PC-3 (cell line): Measurements from ENCODE around the gene MRPL24. TPM values are rescaled to one million over a fixed set of nuclear protein-coding genes. Genes with fewer than 3 reads are reported as not detected.

Experiments used
- ATAC-seq: fragments of 200-7000 bp; cut with Tn5 transposase; 2 replicates; pipeline ENCODE4 v1.9.1; 2020; ENCODE audit warnings: mild to moderate bottlenecking, moderate library complexity
- BruUV-seq: library from RNA; stranded (reverse); fragments of 400-500 nt; replicated peaks from 2 replicates; lab custom pipeline; 2021; lab: Mats Ljungman, UMichigan
- CTCF ChIA-PET: fragments of 300-600 bp; sonication (Branson Sonifier 250); formaldehyde crosslinking; loops from one replicate; lab custom pipeline; 2022; ENCODE audit warnings: antibody characterized with exemption; lab: Charles Lee
- POLR2A ChIA-PET: fragments of 300-600 bp; sonication (Branson Sonifier 250); formaldehyde crosslinking; loops from one replicate; lab custom pipeline; 2022; ENCODE audit warnings: antibody characterized with exemption; ENCODE audit not compliant: unreplicated experiment; lab: Charles Lee
- DNase-seq: peaks from one replicate; pipeline ENCODE4 v3.0.0-alpha.2; 2015
- H2AFZ ChIP-seq: fragments of 300-600 bp; sonication (generic); 2 replicates; pipeline ENCODE4 v1.6.0; 2016; ENCODE audit warnings: antibody characterized with exemption, low read length
- H3F3A ChIP-seq: fragments of 300-600 bp; sonication (generic); one replicate; pipeline ENCODE4 v1.6.0; 2017; ENCODE audit warnings: antibody characterized with exemption, low read length, control low read depth, mild to moderate bottlenecking; ENCODE audit not compliant: unreplicated experiment
- H3K27ac ChIP-seq: fragments of 300-600 bp; sonication (generic); 2 replicates; pipeline ENCODE4 v1.5.1; 2016; ENCODE audit warnings: mild to moderate bottlenecking, low read length
- H3K27me3 ChIP-seq: fragments of 300-600 bp; sonication (generic); 2 replicates; pipeline ENCODE4 v1.6.1; 2016; ENCODE audit warnings: low read length, mixed read lengths
- H3K36me3 ChIP-seq: fragments of 300-600 bp; sonication (generic); 2 replicates; pipeline ENCODE4 v1.6.1; 2016; ENCODE audit warnings: low read depth, mixed run types, low read length, mixed read lengths
- H3K4me1 ChIP-seq: fragments of 300-600 bp; sonication (generic); 2 replicates; pipeline ENCODE4 v1.5.1; 2016; ENCODE audit warnings: low read length; ENCODE audit not compliant: insufficient read depth
- H3K4me2 ChIP-seq: fragments of 300-600 bp; sonication (generic); 2 replicates; pipeline ENCODE4 v1.6.0; 2016; ENCODE audit warnings: low read length
- H3K4me3 ChIP-seq: fragments of 300-600 bp; sonication (generic); 2 replicates; pipeline ENCODE4 v1.5.1; 2016; ENCODE audit warnings: mild to moderate bottlenecking, low read length, mixed read lengths
- H3K79me2 ChIP-seq: fragments of 300-600 bp; sonication (generic); 2 replicates; pipeline ENCODE4 v1.6.1; 2017; ENCODE audit warnings: low read length, mixed read lengths
- H3K9ac ChIP-seq: fragments of 300-600 bp; sonication (generic); 2 replicates; pipeline ENCODE4 v1.6.0; 2016; ENCODE audit warnings: mild to moderate bottlenecking, low read length
- H3K9me2 ChIP-seq: fragments of 300-600 bp; sonication (generic); replicated peaks from 2 replicates; pipeline ENCODE4 v1.6.1; 2016; ENCODE audit warnings: mixed run types, low read length, mixed read lengths
- H3K9me3 ChIP-seq: fragments of 300-600 bp; sonication (generic); 2 replicates; pipeline ENCODE4 v1.6.1; 2016; ENCODE audit warnings: low read length, mixed read lengths
- H4K20me1 ChIP-seq: fragments of 300-600 bp; sonication (generic); 2 replicates; pipeline ENCODE4 v1.6.1; 2016; ENCODE audit warnings: low read length, mixed read lengths
- CTCF ChIP-seq: fragments of 300-600 bp; sonication (generic); conservative IDR thresholded peaks from 2 replicates; pipeline ENCODE4 v1.5.1; 2017; ENCODE audit warnings: antibody characterized with exemption, low read depth, mild to moderate bottlenecking, low read length
- EZH2 ChIP-seq: fragments of 300-600 bp; sonication (generic); IDR thresholded peaks from one replicate; pipeline ENCODE4 v1.6.1; 2017; ENCODE audit warnings: antibody characterized with exemption, mild to moderate bottlenecking, low read length; ENCODE audit not compliant: unreplicated experiment
- EZH2phosphoT487 ChIP-seq: fragments of 300-600 bp; sonication (generic); IDR thresholded peaks from 2 replicates; pipeline ENCODE4 v1.6.1; 2018; ENCODE audit warnings: mild to moderate bottlenecking, antibody characterized with exemption, low read length, borderline replicate concordance
- intact Hi-C: fragments of 100-400 bp; cut with micrococcal nuclease; formaldehyde crosslinking; loops from 2 replicates; pipeline ENCODE4 v1.9.0; 2023
- total RNA-seq: library from RNA; depleted of rRNA; stranded (reverse); fragments of >200 nt; gene quantifications from 2 replicates; pipeline ENCODE4 v1.2.3, GENCODE V29; 2014

Gene MRPL24
- total RNA-seq, 1 experiment from 2014 or later = 275 TPM

- no TSS peak for BruUV-seq
- no peak for ATAC-seq
- peaks cover 23% of the 10 kb centered on the region for H3F3A ChIP-seq
- no peak overlapping the region for H3K4me3 ChIP-seq
- no peaks in the 10 kb centered on the region for H3K9me2 ChIP-seq
- intact Hi-C loops = no loop called here
- POLR2A ChIA-PET = interaction anchor here (0.6 to 0.7 kb wide), 2 partner anchors 16 to 57 kb away, joined by 3 to 5 read pairs; no protein-coding TSS in a partner anchor
- no peak overlapping the region for H2AFZ ChIP-seq
- H3K4me2 ChIP-seq = no peak overlapping the region
- H3K79me2 ChIP-seq = peaks cover 56% of the 10 kb centered on the region
- no peak for DNase-seq
- H3K4me1 ChIP-seq = peaks cover 32% of the 10 kb centered on the region
- no peaks in the 10 kb centered on the region for H3K27me3 ChIP-seq
- no peaks in the 10 kb centered on the region for H3K9me3 ChIP-seq
- TF ChIP-seq EZH2phosphoT487 = no peak
- no peak for TF ChIP-seq EZH2
- TF ChIP-seq CTCF = no peak
- H3K9ac ChIP-seq = no peak overlapping the region
- peak overlapping the region; percentile 48 for H3K27ac ChIP-seq
- H4K20me1 ChIP-seq = 0 out of 2 replicates have a peak, but pooled peaks cover 5% of the 10 kb centered on the region
- CTCF ChIA-PET = no interaction called here
- H3K36me3 ChIP-seq = peaks cover 46% of the 10 kb centered on the region
These were observed 1.1 kb upstream of the MRPL24 start for GRCh38 chr1:156742017-156742416.

GRCh38 chr1:156741481-156741983 is 644 bp upstream of the MRPL24 start:
- no peak for DNase-seq
- peak overlapping the region; percentile 16; the same call in 1 of the 2 replicates for H3K4me3 ChIP-seq
- H3K79me2 ChIP-seq = peaks cover 51% of the 10 kb centered on the region
- BruUV-seq = TSS peak; percentile 80
- no peaks in the 10 kb centered on the region for H3K27me3 ChIP-seq
- ATAC-seq = no peak
- CTCF ChIA-PET = interaction anchor here (0.6 to 1.6 kb wide), 6 partner anchors 13 to 118 kb away, joined by 3 to 11 read pairs (median 6); partner anchors contain the start of genes ISG20L2, METTL25B and PRCC
- 0 out of 2 replicates have a peak, but pooled peaks cover 5% of the 10 kb centered on the region for H4K20me1 ChIP-seq
- peaks cover 28% of the 10 kb centered on the region for H3K4me1 ChIP-seq
- peak overlapping the region; percentile 45 for H3K4me2 ChIP-seq
- H3K36me3 ChIP-seq = peaks cover 46% of the 10 kb centered on the region
- H3K27ac ChIP-seq = peak overlapping the region; percentile 48
- H3K9ac ChIP-seq = peak overlapping the region; percentile 10
- H3K9me3 ChIP-seq = no peaks in the 10 kb centered on the region
- POLR2A ChIA-PET = interaction anchor here (0.6 to 1.7 kb wide), 10 partner anchors 10 to 141 kb away, joined by 3 to 28 read pairs (median 5); partner anchors contain the start of genes HDGF, ISG20L2, METTL25B and PRCC
- intact Hi-C loops = loop anchor here (1.0 kb wide), 2 partner anchors 13 to 26 kb away; partner anchors contain the start of genes ISG20L2, METTL25B and PRCC
- H3K9me2 ChIP-seq = no peaks in the 10 kb centered on the region
- peaks cover 23% of the 10 kb centered on the region for H3F3A ChIP-seq
- H2AFZ ChIP-seq = peak overlapping the region; percentile 27
- TF ChIP-seq EZH2phosphoT487 (no peak), CTCF (no peak), EZH2 (no peak)
